Esophagus squamous epithelium (tissue), 4 donors: ENCODE measurements around the gene NEDD4L.

Experiments used
- POLR2A ChIP-seq, 4 donors: fragments of 450-650 bp; IDR thresholded peaks; one replicate each; pipeline ENCODE4 v1.6.1; 2017; ENCODE audit warnings: antibody characterized with exemption in 4 of 4, mild to moderate bottlenecking in 4 of 4, moderate library complexity in 3 of 4
- TF ChIP-seq, protein P1 (sequence below), 6 experiments: fragments of 450-650 bp in 4 of 6; fragments of 200-600 bp in 2 of 6; sonication (generic) in 2 of 6; IDR thresholded peaks; one replicate each; pipeline ENCODE4 v1.5.1; 2016 to 2019; ENCODE audit warnings: antibody characterized with exemption in 6 of 6, mild to moderate bottlenecking in 4 of 6, moderate library complexity in 4 of 6

DNA sequence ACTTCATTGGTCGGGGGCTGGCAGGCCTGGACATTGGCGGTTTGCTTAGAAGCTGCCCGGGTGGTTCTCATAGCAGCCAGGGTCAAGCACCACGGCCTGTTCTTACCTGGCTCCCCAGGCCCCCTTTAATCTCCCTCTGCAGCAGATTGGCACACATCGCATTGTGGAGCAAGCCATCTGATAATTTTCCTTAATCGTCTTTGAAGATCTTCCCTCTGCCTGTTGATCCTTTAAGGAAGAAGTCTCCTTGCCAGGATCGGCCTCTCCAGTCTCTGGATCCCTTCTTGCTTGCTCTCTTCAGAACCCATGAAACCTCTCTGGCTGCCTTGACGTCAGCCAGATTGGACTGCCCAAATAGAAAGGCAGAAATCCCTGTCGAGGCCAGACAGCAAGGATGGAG lies 75.8 kb downstream of the NEDD4L start:
- TF ChIP-seq, protein P1, sequence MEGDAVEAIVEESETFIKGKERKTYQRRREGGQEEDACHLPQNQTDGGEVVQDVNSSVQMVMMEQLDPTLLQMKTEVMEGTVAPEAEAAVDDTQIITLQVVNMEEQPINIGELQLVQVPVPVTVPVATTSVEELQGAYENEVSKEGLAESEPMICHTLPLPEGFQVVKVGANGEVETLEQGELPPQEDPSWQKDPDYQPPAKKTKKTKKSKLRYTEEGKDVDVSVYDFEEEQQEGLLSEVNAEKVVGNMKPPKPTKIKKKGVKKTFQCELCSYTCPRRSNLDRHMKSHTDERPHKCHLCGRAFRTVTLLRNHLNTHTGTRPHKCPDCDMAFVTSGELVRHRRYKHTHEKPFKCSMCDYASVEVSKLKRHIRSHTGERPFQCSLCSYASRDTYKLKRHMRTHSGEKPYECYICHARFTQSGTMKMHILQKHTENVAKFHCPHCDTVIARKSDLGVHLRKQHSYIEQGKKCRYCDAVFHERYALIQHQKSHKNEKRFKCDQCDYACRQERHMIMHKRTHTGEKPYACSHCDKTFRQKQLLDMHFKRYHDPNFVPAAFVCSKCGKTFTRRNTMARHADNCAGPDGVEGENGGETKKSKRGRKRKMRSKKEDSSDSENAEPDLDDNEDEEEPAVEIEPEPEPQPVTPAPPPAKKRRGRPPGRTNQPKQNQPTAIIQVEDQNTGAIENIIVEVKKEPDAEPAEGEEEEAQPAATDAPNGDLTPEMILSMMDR (IDR thresholded peaks at IDR 0.05): no peak
- TF ChIP-seq POLR2A (IDR thresholded peaks at IDR 0.05): no peak
